DMS153 treated with DMSO at 0.1 percent for 48 hours (cell line): ENCODE measurements around the gene XYLT1.

ENCODE experiments used
- DNase-seq: peaks from one replicate; lab custom pipeline; 2025; ENCODE audit not compliant: unreplicated experiment; lab: John Stamatoyannopoulos, UW

Gene XYLT1

DNA sequence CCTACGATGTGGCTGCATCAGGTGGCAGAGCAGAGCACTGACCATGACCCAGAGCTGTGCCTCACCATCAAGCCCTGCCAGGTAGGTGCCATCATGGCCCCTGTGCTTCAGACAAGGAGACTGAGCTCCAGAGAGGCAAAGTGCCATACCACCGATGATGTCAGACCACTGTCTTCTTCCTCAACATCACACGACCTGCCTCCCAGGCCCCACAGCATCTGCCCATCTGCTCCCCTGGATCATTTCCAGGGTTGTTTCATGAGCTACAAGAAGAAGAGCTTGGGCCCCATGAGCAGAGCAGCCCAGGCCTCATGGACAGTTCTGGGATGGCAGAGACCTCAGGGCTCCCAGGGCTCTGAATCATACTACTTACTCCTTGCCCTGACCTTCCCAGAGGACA is 9.9 kb downstream of the XYLT1 start:
- DNase-seq = no peak

DNA sequence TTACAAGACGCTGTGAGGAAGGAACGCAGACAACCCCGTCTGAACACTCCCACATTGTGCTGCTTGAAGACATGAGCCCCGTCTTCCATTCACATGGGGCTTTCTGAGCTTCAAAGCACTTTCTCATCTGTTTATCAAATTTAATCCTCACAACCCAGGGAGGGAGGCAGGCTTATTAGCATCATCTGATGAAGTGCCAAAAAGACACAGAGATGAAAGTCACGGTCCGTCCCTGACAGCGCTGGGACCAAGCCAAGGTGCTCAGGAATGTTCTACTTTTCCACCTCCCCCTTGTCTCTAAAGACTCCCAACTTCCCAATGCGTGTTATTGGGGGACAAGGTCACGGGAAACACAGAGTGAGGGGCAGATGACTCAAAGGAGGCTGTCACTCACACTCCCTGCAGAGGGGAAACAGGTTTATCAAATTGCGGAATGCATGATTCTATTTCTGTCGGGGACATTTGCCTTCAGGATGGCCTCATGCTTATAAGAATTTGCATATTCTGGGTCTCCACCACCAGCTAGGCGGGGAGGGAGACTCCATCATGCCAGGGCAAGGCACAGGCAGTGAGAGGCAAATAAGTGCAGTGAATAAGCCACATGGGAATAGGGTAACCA is 10.7 kb downstream of the XYLT1 start:
- no peak for DNase-seq

DNA sequence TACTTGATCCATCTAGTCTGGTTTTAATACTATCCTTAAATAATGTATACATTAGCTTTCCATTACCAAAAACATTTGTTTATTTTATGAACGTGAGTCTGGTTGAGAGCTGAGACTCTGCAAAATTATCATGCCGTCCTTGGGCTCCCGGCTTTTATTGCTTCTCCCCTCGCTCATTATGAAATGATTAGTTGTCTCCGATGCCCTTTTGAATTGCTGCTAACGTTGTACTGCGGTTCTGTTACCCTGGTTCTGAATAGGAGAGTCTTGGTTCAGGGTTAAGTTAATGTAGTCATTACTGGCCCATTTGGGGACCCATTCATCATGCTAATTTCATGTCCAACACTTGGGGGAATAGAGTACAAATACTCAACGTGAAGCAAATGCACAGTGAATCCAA is 12.8 kb downstream of the XYLT1 start:
- no peak for DNase-seq

DNA sequence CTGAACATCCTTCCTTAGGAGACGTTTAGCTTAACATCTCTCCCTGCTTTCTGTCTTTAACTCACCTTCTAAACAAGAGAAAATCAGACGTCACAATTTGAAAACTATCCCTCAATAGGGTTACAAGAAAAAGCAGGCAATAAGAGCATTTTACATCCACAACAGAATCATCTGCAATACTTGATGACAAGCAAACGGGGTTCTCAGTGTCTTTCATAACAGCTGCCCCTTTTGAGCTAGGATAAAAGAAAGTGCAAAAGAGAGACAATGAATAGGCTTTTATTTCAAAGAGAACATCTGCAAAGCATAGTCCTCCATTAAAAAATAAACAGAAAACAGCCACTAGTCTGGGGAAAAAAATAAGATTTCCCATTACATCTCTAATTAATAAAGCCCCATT is 13.2 kb downstream of the XYLT1 start:
- DNase-seq = no peak

DNA sequence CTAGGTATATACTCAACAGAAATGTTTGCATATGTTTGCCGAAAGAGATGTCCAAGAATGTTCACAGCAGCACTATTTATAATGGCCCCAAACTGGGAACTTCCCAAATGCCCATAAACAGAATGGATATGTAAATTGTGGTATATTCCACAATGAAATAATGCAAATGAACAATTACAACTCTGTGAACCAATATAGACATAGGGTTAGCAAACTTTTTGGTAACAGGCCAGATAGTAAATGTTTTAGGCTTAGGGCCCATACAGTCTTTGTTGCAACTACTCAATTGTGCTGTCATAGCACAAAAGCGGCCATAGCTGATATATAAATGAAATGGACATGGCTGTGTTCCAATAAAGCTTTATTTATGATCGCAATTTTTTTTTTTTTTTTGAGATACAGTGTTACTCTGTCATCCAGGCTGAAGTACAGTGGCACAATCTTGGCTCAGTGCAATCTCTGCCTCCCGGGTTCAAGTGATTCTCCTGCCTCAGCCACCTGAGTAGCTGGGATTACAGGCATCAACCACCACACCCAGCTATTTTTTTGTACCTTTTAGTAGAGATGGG is 16.5 kb downstream of the XYLT1 start:
- DNase-seq = no peak

DNA sequence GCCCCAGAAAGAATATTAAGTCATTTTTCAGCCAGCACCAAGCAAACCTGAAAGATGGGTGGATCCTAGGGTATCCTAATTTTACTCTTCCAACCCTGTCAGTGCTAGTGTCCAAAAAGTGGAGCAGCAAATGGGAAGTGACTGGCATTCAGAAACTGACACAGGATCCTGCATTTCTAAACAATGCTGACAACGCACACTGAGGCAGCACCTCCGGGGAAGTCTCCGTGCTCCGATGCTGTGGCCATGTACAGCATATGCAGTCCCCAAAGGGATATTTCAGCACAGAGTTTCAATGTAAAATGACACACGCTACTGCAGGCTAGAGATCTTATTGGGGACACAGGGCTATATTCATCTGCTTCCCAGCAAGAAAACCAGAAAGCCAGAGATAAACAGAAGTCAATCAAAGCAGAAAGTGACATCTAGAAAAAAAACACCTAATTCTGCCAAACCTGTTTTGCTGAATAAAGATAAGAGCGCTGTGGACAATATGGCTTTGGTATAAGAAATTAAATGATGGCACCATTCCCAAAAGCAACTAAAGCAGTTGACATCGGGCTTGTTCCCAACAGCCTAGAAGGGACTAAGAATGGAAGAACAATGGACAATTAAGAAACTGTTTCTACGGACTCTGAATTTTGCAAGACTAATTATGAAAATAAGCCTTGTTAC is 17.3 kb downstream of the XYLT1 start:
- DNase-seq = no peak

DNA sequence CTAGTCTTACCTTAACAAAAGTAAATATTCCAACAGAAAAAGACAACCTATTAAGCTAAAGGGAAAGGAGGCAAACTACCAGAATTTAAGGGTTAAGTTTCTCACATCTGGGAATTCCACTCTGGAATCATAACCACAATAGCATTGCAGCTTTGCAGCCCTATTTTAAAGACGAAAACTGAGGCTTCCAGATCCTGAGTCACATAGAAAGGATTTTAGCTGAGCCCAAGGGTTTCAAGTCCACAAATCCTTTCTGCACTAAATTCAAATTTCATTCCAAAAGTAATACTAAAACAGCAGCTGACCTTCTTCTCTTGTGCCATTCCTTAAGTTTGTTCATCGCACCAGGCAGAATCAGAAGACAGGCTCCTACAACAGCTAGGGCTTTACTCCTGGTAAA is 17.8 kb downstream of the XYLT1 start:
- DNase-seq = no peak

DNA sequence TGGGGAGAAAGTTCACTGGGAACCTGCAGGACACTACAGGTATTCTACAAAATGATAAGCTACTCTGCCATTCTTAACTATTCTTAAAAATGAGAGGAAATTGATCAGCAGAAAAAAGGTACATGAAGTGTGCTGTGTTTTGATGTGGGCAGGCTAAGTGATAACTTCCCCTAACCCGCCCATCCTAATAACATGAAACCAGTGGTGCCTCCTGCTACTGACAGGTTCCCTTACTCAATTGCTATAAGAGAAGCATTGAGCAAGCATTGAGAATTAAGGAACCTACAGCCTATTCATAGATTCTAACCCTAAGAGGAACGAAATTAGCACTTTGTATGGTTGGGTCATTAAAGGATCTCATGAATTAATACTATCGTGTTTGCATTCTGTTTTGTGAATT is 18.9 kb downstream of the XYLT1 start:
- no peak for DNase-seq

DNA sequence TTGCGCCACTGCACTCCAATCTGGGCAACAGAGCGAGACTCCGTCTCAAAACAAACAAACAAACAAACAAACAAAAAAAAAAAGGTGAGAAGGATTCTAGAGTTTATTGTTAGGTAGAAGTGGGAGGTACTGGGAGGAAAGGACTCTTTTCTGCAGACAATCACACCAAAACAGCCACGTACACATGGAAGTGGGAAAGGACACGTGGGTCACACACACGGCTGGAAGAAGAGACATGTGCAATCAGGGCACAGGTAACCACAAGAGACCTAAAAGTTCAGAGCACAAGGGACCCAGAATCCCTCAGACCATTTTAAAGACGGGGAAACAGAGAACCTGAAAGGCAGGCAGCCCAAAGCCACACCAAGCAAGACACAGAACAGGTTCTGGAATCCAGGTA is 20.5 kb downstream of the XYLT1 start:
- no peak for DNase-seq

DNA sequence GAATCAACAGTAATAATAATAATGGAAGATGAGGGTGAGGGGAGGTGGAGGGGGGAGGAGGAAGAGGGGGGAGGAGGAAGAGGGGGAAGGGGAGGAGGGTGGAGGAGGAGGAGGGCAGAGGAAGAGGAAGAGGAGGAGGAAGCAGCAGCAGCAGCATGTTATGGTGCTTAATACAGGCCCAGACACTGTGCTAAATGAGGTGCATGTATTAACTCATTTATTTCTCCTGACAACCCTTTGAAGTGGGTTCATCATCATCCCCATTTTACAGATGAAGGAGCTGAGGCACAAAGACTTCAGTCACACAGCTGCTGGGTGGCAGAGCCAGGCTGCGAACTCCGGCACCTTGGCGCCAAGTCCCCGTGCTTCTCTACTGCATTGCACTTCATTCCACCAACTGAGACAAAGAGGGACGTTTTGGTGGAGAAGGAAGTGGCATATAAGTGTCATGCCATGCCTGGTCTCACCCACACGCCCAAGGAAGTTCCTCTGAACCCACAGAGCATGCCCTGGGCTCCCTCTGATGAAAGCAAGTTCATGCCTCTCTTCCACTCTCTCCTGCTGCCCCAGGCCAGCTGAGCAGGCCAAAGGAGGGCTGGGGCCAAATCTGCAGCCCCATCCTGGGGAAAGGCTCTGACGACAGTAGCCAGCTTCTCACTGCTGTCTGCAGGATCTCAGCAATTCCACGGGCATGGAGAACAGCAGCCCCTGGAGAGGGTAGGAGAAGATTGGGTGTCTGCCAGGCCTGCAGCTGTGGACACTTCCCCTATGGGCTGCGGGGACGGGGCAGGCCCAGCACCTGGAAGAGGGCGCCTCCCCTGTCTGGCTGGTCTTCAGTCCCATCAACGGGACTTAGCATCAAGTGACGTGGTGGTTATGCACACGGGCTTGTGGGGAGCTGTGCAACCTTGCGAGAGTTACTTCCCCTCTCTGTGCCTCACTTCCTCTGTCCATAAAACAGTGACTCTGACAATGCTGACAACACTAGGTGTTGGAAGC is 21.8 kb downstream of the XYLT1 start:
- no peak for DNase-seq

DNA sequence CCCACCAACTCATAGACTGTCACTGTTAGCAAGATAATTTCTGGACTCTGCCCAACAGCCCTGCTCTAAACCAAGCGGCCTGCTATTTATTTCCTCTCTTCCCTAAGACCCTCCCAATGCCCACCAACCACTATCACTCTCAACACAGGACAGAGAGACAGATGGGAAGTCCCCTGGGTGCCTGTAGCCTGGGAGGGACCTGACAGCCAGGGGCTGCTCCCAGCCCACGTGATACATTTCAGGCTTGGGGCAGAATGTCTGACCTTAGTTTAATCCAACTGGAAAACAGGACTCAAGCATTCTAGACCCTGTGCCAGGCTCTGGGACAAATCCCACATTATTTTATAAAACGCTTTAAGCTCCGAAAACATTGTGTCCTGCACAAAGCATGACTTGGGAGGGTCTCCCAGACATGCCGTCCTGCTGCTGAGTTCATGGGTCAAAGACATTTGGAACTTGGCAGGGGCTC is 23.6 kb downstream of the XYLT1 start:
- no peak for DNase-seq

DNA sequence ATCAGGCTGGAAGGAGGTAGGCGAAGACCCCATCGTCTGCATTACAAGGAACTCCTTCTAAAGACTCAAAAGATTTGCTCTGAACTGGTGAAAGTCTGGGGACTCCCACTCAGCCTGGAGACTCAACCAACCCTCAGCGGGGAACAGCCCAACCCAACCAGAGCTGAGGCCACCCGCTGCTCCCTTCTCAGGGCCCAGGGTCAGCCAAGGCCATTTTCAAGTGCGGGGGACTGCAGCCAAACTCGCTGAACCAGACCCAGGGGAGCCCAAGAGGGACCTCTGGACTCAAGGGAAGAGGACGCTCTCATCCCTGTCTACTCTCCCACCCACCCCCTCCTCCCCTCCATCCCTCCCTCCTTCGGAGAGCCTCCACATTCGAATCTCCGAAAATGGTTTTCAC is 24.1 kb downstream of the XYLT1 start:
- DNase-seq = no peak

DNA sequence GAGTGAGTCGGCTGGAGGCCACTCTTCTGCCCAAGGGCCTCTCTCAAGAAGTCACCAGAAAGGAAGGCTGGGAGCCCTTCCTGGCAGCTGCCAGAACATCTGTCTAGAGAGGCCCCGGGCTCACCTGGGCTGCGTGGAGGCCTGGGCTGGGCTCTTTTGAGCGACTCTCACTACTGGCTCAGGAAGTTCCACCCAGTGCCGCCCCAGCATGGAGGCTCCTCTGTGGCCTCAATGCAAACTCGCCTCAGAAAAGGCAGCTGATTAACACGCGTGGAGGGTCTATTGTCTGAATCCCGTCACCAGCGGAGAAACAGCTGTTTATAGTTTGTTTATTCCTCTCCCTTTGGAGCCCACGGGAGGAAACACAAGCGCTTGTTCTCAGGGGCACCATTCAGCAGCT is 25.3 kb downstream of the XYLT1 start:
- no peak for DNase-seq

DNA sequence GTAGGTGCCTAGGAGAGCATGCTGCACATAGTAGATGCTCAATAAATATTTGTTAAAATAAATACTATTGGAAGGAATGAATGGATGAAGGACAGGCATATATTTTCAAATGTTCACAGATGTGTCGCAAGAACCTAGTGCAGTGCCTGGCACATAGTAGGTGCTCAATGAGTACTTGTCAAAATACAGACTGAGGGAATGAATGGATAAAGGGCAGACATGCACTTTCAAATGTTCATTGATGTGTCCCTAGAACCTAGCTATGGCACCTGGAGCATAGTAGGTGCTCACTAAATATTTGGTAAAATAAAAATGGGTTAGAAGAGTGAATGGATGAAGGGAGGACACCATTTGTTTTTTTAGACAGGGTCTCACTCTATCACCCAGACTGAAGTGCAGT is 26.1 kb downstream of the XYLT1 start:
- DNase-seq = no peak

DNA sequence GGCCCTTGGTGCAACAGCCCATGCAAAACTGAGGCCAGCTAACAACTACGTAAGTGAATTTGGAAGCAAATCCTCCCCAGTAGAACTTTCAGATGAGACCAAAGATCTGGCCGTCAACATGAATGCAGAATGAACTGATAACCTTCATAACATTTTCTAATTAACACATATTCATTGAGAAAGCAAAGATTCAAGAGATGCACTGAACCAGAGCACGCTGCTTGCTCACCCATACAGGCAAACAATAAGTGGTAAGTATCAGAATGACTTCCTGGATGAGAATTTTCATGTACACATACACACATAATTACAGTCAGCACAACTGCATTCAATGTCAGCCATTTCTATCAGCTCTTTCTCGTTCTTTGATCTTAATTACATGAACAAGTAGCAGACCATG is 30.6 kb downstream of the XYLT1 start:
- DNase-seq = no peak

DNA sequence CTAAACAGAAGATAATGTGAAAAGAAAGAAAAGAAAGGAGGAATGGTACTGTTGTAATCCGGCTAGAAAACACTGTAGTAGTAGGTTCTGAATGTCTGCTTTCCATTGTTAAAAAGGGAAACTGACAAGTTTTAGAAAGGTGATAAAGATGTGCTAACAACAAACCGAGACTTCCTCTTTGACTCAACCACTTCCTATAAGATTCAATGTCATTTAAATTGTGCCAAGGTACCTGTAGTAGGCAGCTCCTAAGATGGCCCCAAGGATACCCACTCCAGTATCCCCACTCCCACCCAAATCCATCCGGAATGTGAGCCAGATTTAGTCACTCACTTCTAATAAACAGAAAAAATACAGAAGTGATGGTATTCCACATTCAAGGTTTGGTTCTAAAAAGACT is 31.2 kb downstream of the XYLT1 start:
- no peak for DNase-seq

DNA sequence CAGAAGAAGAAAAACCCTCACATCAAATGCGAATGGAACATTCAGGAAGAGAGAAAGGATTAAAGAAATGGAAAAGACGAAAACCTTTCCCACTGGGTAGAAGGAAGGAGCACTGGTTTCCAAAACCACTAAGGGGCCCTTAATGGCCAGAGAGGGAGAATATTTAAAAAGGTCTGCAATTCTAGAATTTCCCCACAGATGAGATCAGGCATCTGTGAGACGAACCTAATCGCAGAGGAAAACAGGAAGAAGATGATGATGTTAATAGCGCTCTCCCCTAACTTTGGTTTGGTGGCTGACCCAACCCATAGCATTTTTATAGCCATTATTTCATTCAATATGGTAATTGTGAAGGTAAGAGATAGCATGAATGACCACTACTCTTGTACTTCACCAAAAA is 32.8 kb downstream of the XYLT1 start:
- DNase-seq = no peak

DNA sequence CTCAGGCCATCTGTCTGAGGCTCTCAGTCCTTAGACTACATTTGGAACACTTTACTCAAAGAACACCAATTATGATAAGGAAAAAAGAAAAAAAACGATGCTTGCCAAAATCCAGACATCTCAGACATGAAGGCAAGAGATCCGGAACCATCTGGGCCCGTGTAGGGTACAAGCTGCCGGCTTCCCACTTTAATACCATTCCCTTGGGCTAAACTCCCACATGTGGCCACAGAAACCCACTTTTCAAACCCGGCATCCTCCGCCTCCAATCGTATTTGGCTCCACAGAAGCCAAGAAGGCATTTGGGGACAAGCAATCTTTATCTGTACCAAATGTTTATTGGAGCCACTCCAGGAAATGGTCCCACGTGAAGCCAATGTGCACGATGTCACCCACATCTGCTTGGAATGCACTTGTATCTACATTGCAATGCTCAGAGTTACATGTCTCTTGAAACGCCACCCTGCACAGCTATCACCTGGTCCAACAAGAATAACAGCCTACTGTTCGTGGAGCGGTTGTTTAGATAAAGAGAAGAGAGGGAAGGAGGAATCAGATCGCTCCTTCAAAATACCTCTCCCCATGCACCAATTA is 33.5 kb downstream of the XYLT1 start:
- DNase-seq = no peak

DNA sequence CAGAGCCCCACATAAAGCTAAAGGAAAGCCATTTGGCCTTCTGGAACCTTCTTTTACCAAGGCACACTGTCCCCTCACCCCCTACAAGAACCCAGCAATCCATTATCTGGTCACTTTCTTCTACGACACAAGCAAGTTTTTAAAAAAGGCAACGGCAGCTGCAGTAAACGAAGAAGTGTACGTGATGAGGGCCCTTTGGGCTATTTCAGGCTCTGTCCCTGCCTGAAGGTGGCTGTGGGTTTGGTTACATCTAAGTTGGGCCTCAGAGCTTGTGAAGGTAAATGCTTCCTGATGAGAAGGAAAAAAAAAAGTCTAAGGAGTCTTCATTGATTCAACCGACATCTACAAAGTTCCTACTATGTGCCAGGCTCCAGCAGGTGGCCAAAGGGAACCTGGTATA is 35.4 kb downstream of the XYLT1 start:
- DNase-seq = no peak

DNA sequence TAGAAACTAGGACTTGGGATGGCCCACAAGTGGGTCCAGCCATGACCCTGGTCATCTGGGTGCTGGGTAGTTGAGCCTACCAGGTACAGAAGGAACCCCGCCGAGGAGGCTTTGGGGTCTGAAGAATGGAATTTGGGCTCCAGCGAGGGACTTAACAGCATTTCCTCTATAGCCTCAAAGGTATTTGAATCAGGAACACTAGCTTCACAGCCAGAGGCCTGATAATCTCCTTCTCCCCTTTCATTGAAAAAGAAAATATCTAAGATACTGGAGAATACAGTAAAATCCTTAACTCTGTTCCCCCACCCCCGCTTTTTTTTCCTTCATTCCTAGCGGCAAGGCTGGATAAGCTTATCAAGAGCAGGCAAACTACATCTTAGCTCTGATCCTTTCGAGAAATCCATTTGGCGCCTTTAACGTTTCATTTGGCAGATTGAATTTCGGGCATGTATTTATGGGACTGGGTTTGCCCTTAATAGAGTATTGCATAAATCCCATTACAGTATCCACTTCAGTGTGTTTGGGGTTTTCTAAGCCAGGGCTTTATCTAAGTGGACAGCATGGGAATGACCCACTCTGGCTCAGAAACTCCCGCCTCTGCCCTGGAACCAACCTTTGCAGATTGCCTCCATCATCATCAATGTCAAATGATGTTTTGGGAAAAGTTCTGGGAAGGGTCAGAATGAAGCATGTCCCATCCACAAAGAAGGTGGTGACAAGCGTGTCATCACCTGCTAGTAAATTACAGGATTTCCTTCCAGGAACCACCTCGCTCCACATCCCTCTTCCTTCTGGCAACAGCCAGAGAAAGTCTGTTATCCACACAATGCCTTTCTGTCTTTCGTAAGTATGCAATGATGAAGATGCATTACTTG is 36.9 kb downstream of the XYLT1 start:
- no peak for DNase-seq
